H9 (cell line): ENCODE results near the gene SCAF1. TPM values are rescaled to one million over a fixed set of nuclear protein-coding genes. Genes with fewer than 3 reads are reported as not detected.

Experiments
- DNase-seq: peaks from one replicate; pipeline ENCODE4 v3.0.0-alpha.2; 2017
- H2AFZ ChIP-seq: one replicate; pipeline ENCODE4 v1.6.1; 2013; ENCODE audit warnings: mild to moderate bottlenecking, low read length, control low read depth, moderate library complexity
- H2AK5ac ChIP-seq: 2 replicates; pipeline ENCODE4 v1.6.1; 2013; ENCODE audit warnings: low read length, control low read depth, mixed read lengths; ENCODE audit not compliant: insufficient read length
- H2BK120ac ChIP-seq: one replicate; pipeline ENCODE4 v1.6.1; 2013; ENCODE audit warnings: low read depth, mild to moderate bottlenecking, low read length, control low read depth, inconsistent platforms; ENCODE audit not compliant: poor library complexity, severe bottlenecking
- H2BK12ac ChIP-seq: 2 replicates; pipeline ENCODE4 v1.6.1; 2013; ENCODE audit warnings: low read length, control low read depth, mixed read lengths, low read depth; ENCODE audit not compliant: insufficient read length
- H2BK15ac ChIP-seq: 2 replicates; pipeline ENCODE4 v1.6.1; 2013; ENCODE audit warnings: low read depth, low read length, control low read depth
- H2BK20ac ChIP-seq: one replicate; pipeline ENCODE4 v1.6.1; 2013; ENCODE audit warnings: low read depth, mild to moderate bottlenecking, low read length, control low read depth, inconsistent platforms; ENCODE audit not compliant: poor library complexity, severe bottlenecking
- H2BK5ac ChIP-seq: 2 replicates; pipeline ENCODE4 v1.6.1; 2013; ENCODE audit warnings: low read length, control low read depth, mixed read lengths; ENCODE audit not compliant: insufficient read length
- H3K14ac ChIP-seq: 2 replicates; pipeline ENCODE4 v1.6.1; 2013; ENCODE audit warnings: low read length, control low read depth; ENCODE audit not compliant: insufficient read depth
- H3K18ac ChIP-seq: 2 replicates; pipeline ENCODE4 v1.6.1; 2013; ENCODE audit warnings: low read depth, mild to moderate bottlenecking, mixed read lengths, low read length, control low read depth; ENCODE audit not compliant: insufficient read length
- H3K23ac ChIP-seq: 2 replicates; pipeline ENCODE4 v1.6.1; 2013; ENCODE audit warnings: low read length, control low read depth, mixed read lengths, low read depth; ENCODE audit not compliant: insufficient read length
- H3K23me2 ChIP-seq: 2 replicates; pipeline ENCODE4 v1.6.1; 2013; ENCODE audit warnings: low read depth, mild to moderate bottlenecking, mixed read lengths, low read length, control low read depth; ENCODE audit not compliant: insufficient read length, poor library complexity, severe bottlenecking
- H3K27ac ChIP-seq: 2 replicates; pipeline ENCODE4 v1.5.1; 2013; ENCODE audit warnings: low read length, control low read depth, mixed read lengths, low read depth; ENCODE audit not compliant: insufficient read length
- H3K27me3 ChIP-seq: 2 replicates; pipeline ENCODE4 v1.6.1; 2013; ENCODE audit warnings: low read length, control low read depth, inconsistent platforms; ENCODE audit not compliant: insufficient read depth
- H3K4ac ChIP-seq: 2 replicates; pipeline ENCODE4 v1.6.1; 2013; ENCODE audit warnings: low read depth, mild to moderate bottlenecking, control low read depth, inconsistent platforms, low read length, moderate library complexity
- H3K4me1 ChIP-seq: 2 replicates; pipeline ENCODE4 v1.6.1; 2013; ENCODE audit warnings: low read length, control low read depth, inconsistent platforms; ENCODE audit not compliant: insufficient read depth
- H3K4me2 ChIP-seq: 2 replicates; pipeline ENCODE4 v1.6.1; 2013; ENCODE audit warnings: low read length, control low read depth, mixed read lengths; ENCODE audit not compliant: insufficient read length, insufficient read depth
- H3K56ac ChIP-seq: 2 replicates; pipeline ENCODE4 v1.6.1; 2013; ENCODE audit warnings: low read depth, mild to moderate bottlenecking, mixed read lengths, low read length, control low read depth; ENCODE audit not compliant: insufficient read length
- H3K79me1 ChIP-seq: 2 replicates; pipeline ENCODE4 v1.6.1; 2013; ENCODE audit warnings: low read depth, mild to moderate bottlenecking, moderate library complexity, low read length, control low read depth, inconsistent platforms; ENCODE audit not compliant: insufficient read depth, poor library complexity, severe bottlenecking
- H3K79me2 ChIP-seq: 2 replicates; pipeline ENCODE4 v1.6.1; 2013; ENCODE audit warnings: low read length, control low read depth, inconsistent platforms; ENCODE audit not compliant: insufficient read depth
- H3K9ac ChIP-seq: 2 replicates; pipeline ENCODE4 v1.6.1; 2013; ENCODE audit warnings: low read length, control low read depth, mixed read lengths; ENCODE audit not compliant: insufficient read length; ENCODE audit errors: extremely low read depth
- H3K9me3 ChIP-seq: one replicate; pipeline ENCODE4 v1.6.1; 2013; ENCODE audit warnings: low read depth, low read length, inconsistent platforms; ENCODE audit not compliant: control insufficient read depth
- H3T11ph ChIP-seq: one replicate; pipeline ENCODE4 v1.6.1; 2013; ENCODE audit warnings: mild to moderate bottlenecking, low read length, control low read depth, inconsistent platforms
- H4K20me1 ChIP-seq: one replicate; pipeline ENCODE4 v1.6.1; 2013; ENCODE audit not compliant: control insufficient read depth, insufficient read length, insufficient read depth
- H4K5ac ChIP-seq: 2 replicates; pipeline ENCODE4 v1.6.1; 2013; ENCODE audit warnings: low read depth, mild to moderate bottlenecking, mixed read lengths, low read length, control low read depth; ENCODE audit not compliant: insufficient read length
- H4K8ac ChIP-seq: replicated peaks from 2 replicates; pipeline ENCODE4 v1.6.1; 2013; ENCODE audit warnings: low read length, control low read depth, mixed read lengths, low read depth; ENCODE audit not compliant: insufficient read length
- H4K91ac ChIP-seq: 2 replicates; pipeline ENCODE4 v1.6.1; 2013; ENCODE audit warnings: low read depth, mild to moderate bottlenecking, moderate library complexity, mixed read lengths, low read length, control low read depth; ENCODE audit not compliant: insufficient read length
- H3K27ac Mint-ChIP-seq, 3 experiments: 2 replicates in 2 of 3; 3 replicates in 1 of 3; pipeline ENCODE4 v1.8.0; 2020 to 2021; ENCODE audit warnings: mixed read lengths in 3 of 3, mild to moderate bottlenecking in 1 of 3, moderate library complexity in 1 of 3
- H3K27me3 Mint-ChIP-seq: 2 replicates; pipeline ENCODE4 v1.8.0; 2021; ENCODE audit warnings: low read depth, mild to moderate bottlenecking, moderate library complexity, mixed read lengths
- H3K36me3 Mint-ChIP-seq, 3 experiments: 2 replicates in 2 of 3; 3 replicates in 1 of 3; pipeline ENCODE4 v1.8.0; 2020 to 2021; ENCODE audit warnings: low read depth in 3 of 3, mixed read lengths in 3 of 3; ENCODE audit not compliant: insufficient read depth in 1 of 3
- H3K4me1 Mint-ChIP-seq, 2 experiments: 2 replicates each; pipeline ENCODE4 v1.8.0; 2020; ENCODE audit warnings: mixed read lengths in 2 of 2
- H3K4me3 Mint-ChIP-seq, 2 experiments: 2 replicates in 1 of 2; 3 replicates in 1 of 2; pipeline ENCODE4 v1.8.0; 2020 to 2021; ENCODE audit warnings: mild to moderate bottlenecking in 2 of 2, mixed read lengths in 2 of 2, moderate library complexity in 1 of 2
- H3K9me3 Mint-ChIP-seq, 2 experiments: 2 replicates in 1 of 2; 3 replicates in 1 of 2; pipeline ENCODE4 v1.8.0; 2020; ENCODE audit warnings: mild to moderate bottlenecking in 2 of 2, mixed read lengths in 2 of 2, moderate library complexity in 1 of 2
- WGBS: extraction: QIAGEN DNeasy Blood & Tissue Kit; methylation state at CpG from one replicate; pipeline ENCODE4 v1.1.7; 2013; ENCODE audit warnings: missing lambda C conversion rate, low lambda C conversion rate, mixed read lengths; ENCODE audit not compliant: insufficient read length; ENCODE audit errors: extremely low coverage; 5-methylcytosine and 5-hydroxymethylcytosine counted together
- total RNA-seq: library from RNA; stranded (reverse); gene quantifications from 2 replicates; pipeline ENCODE4 v1.2.1, GENCODE V29; 2021
- TF ChIP-seq, protein P1 (sequence below): fragments of 200-600 bp; sonication (generic); conservative IDR thresholded peaks from 3 replicates; pipeline ENCODE4 v1.8.0; 2021; ENCODE audit warnings: antibody characterized with exemption, mild to moderate bottlenecking

The SCAF1 gene
- total RNA-seq, 1 experiment from 2014 or later: 85.3 TPM

DNA sequence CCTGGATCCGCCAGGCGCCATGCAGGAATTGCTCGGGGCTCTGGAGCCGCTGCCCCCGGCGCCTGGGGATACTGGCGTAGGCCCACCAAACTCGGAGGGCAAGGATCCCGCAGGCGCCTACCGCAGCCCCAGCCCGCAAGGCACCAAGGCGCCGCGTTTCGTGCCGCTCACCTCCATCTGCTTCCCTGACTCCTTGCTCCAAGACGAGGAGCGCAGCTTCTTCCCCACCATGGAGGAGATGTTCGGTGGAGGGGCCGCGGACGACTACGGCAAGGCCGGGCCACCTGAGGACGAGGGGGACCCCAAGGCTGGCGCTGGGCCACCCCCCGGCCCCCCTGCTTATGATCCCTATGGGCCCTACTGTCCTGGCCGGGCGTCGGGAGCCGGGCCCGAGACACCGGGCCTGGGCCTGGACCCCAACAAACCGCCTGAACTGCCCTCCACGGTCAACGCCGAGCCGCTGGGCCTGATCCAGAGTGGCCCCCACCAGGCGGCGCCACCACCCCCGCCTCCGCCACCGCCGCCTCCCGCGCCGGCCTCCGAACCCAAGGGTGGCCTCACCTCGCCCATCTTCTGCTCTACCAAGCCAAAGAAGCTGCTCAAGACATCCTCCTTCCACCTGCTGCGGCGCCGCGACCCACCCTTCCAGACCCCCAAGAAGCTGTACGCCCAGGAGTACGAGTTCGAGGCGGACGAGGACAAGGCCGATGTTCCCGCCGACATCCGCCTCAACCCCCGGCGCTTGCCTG lies 44.9 kb upstream of the SCAF1 start:
- no peak overlapping the region for H2BK15ac ChIP-seq
- H4K91ac ChIP-seq: no peak overlapping the region
- H3K27ac Mint-ChIP-seq: no peak overlapping the region
- H4K20me1 ChIP-seq: no peaks in the 10 kb centered on the region
- no CpG with 5 or more reads among the region's 65 CpGs for WGBS
- H2BK5ac ChIP-seq: no peak overlapping the region
- no peak overlapping the region for H3K4me2 ChIP-seq
- no peak for DNase-seq
- H3K56ac ChIP-seq: no peak overlapping the region
- H3K23ac ChIP-seq: no peak overlapping the region
- H3K4me3 Mint-ChIP-seq: no peak overlapping the region
- H3K9me3 Mint-ChIP-seq: no peaks in the 10 kb centered on the region; a peak in 1 of 5 replicates
- H2AFZ ChIP-seq: no peak overlapping the region
- no peak overlapping the region for H3K9ac ChIP-seq
- no peak overlapping the region for H4K8ac ChIP-seq
- no peaks in the 10 kb centered on the region for H3K4me1 ChIP-seq
- H3K36me3 Mint-ChIP-seq: peaks cover 37 to 65% (median 57%) of the 10 kb centered on the region in 3 experiments
- H3K27me3 Mint-ChIP-seq: no peaks in the 10 kb centered on the region
- H2BK120ac ChIP-seq: no peak overlapping the region
- H3K14ac ChIP-seq: no peak overlapping the region
- TF ChIP-seq, protein P1, sequence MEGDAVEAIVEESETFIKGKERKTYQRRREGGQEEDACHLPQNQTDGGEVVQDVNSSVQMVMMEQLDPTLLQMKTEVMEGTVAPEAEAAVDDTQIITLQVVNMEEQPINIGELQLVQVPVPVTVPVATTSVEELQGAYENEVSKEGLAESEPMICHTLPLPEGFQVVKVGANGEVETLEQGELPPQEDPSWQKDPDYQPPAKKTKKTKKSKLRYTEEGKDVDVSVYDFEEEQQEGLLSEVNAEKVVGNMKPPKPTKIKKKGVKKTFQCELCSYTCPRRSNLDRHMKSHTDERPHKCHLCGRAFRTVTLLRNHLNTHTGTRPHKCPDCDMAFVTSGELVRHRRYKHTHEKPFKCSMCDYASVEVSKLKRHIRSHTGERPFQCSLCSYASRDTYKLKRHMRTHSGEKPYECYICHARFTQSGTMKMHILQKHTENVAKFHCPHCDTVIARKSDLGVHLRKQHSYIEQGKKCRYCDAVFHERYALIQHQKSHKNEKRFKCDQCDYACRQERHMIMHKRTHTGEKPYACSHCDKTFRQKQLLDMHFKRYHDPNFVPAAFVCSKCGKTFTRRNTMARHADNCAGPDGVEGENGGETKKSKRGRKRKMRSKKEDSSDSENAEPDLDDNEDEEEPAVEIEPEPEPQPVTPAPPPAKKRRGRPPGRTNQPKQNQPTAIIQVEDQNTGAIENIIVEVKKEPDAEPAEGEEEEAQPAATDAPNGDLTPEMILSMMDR: peak; percentile 39; the same call in 2 of the 3 replicates
- H2BK20ac ChIP-seq: no peak overlapping the region
- H3K18ac ChIP-seq: no peak overlapping the region
- H3T11ph ChIP-seq: no peak overlapping the region
- no peaks in the 10 kb centered on the region for H3K27me3 ChIP-seq
- peaks cover 8 to 18% of the 10 kb centered on the region in 2 experiments for H3K4me1 Mint-ChIP-seq
- H4K5ac ChIP-seq: no peak overlapping the region
- H3K79me1 ChIP-seq: peaks cover 11% of the 10 kb centered on the region
- H2AK5ac ChIP-seq: no peak overlapping the region
- H2BK12ac ChIP-seq: no peak overlapping the region
- H3K9me3 ChIP-seq: no peaks in the 10 kb centered on the region
- H3K23me2 ChIP-seq: peaks cover 4% of the 10 kb centered on the region
- H3K27ac ChIP-seq: no peak overlapping the region
- no peak overlapping the region for H3K4ac ChIP-seq
- peaks cover 5% of the 10 kb centered on the region; the same call in 1 of the 2 replicates for H3K79me2 ChIP-seq
